SJCRH30 (cell line): ENCODE measurements around the gene KCNH5. TPM values are rescaled to one million over a fixed set of nuclear protein-coding genes. Genes with fewer than 3 reads are reported as not detected.
"Not testable (repeated sequence)": the region's sequence is repeated elsewhere in the genome, so short reads cannot be mapped to it uniquely, and the experiment has no call there.

Source experiments
- DNase-seq, 2 experiments: peaks; one replicate each; pipeline ENCODE4 v3.0.0-alpha.2; 2015 to 2020
- H3K27ac ChIP-seq: fragments of 250-450 bp; sonication (Bioruptor Pico); 2 replicates; pipeline ENCODE4 v1.5.1; 2020; ENCODE audit warnings: mild to moderate bottlenecking, moderate library complexity
- H3K27me3 ChIP-seq: fragments of 250-450 bp; sonication (Bioruptor Pico); 2 replicates; pipeline ENCODE4 v1.5.1; 2020; ENCODE audit warnings: mild to moderate bottlenecking, moderate library complexity
- H3K36me3 ChIP-seq: fragments of 250-450 bp; sonication (Bioruptor Pico); 2 replicates; pipeline ENCODE4 v1.5.1; 2020; ENCODE audit warnings: mild to moderate bottlenecking, moderate library complexity
- H3K4me1 ChIP-seq: fragments of 250-450 bp; sonication (Bioruptor Pico); 2 replicates; pipeline ENCODE4 v1.5.1; 2020; ENCODE audit warnings: mild to moderate bottlenecking, moderate library complexity
- H3K4me3 ChIP-seq: fragments of 250-450 bp; sonication (Bioruptor Pico); 2 replicates; pipeline ENCODE4 v1.5.1; 2020; ENCODE audit warnings: mild to moderate bottlenecking, moderate library complexity
- H3K9me3 ChIP-seq: fragments of 250-450 bp; sonication (Bioruptor Pico); replicated peaks from 2 replicates; pipeline ENCODE4 v1.5.1; 2020; ENCODE audit warnings: mild to moderate bottlenecking, moderate library complexity
- total RNA-seq: library from RNA; depleted of rRNA; stranded (reverse); fragments of >200 nt; shearing (Covaris generic); gene quantifications from 2 replicates; pipeline ENCODE4 v1.2.3, GENCODE V29; 2014

The KCNH5 gene
- total RNA-seq, 1 experiment from 2014 or later: not detected

DNA sequence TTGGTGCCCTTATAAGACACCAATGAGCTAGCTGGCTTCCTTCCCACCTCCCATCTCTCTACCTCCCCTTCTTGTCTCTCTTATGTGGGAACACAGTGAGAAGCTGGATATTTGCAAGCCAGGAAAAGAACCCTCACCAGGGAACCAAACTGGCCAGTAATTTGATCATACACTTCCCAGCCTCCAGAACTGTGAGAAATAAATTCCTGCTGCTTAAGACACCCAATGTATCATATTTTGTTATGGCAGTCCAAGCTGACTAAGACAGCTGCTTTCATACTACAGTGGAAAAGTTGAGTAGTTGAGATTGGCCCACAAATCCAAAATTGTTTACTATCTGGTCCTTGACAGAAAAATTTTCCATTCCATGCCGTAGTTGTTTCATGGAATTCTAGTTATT lies 269.0 kb downstream of the KCNH5 start:
- H3K27ac ChIP-seq: no peak overlapping the region
- H3K4me1 ChIP-seq: no peaks in the 10 kb centered on the region
- no peak overlapping the region for H3K4me3 ChIP-seq
- H3K9me3 ChIP-seq: no peaks in the 10 kb centered on the region
- H3K36me3 ChIP-seq: no peaks in the 10 kb centered on the region
- DNase-seq: no peak
- no peaks in the 10 kb centered on the region for H3K27me3 ChIP-seq

DNA sequence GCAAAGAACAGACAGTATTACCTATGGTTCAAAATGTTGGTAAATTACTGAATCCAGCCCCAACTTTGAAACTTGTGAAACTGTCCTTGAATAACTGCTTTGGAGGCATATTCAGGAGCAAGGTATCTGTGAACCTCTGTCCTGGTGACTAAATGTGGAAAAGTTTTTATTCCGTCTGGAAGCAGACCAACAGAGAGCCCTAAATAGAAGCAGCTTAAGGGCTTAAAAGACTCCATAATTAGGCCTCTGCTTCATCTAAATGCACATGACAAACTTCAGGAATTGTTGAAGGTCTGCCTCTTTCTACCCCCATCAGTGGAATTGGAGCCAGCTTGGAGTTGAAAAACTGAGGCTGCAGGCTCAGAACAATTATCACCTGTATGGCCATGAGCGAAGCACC lies 276.5 kb downstream of the KCNH5 start:
- no peaks in the 10 kb centered on the region for H3K4me1 ChIP-seq
- no peaks in the 10 kb centered on the region for H3K36me3 ChIP-seq
- H3K9me3 ChIP-seq: no peaks in the 10 kb centered on the region
- H3K27ac ChIP-seq: no peak overlapping the region
- DNase-seq: no peak
- H3K27me3 ChIP-seq: no peaks in the 10 kb centered on the region
- H3K4me3 ChIP-seq: no peak overlapping the region

DNA sequence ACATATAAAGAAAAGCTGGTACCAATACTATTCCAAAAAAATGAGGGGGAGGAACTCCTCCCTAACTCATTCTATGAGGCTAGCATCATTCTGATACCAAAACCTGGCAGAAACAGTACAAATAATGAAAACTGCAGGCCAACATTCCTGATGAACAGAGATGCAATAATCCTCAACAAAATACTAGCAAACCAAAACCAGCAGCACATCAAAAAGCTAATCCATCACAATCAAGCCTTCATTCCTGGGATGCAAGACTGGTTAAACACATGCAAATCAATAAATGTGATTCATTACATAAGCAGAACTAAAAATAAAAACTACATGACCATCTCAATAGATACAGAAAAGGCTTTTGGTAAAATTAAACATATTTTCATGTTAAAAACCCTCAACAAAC lies 281.3 kb downstream of the KCNH5 start:
- H3K36me3 ChIP-seq: no peaks in the 10 kb centered on the region
- H3K4me3 ChIP-seq: no peak overlapping the region
- no peaks in the 10 kb centered on the region for H3K4me1 ChIP-seq
- no peaks in the 10 kb centered on the region for H3K27me3 ChIP-seq
- no peaks in the 10 kb centered on the region for H3K9me3 ChIP-seq
- H3K27ac ChIP-seq: no peak overlapping the region
- no peak for DNase-seq

- no peaks in the 10 kb centered on the region for H3K9me3 ChIP-seq
- no peaks in the 10 kb centered on the region for H3K36me3 ChIP-seq
- no peak overlapping the region for H3K27ac ChIP-seq
- no peak overlapping the region for H3K4me3 ChIP-seq
- no peak for DNase-seq
- no peaks in the 10 kb centered on the region for H3K27me3 ChIP-seq
- H3K4me1 ChIP-seq: no peaks in the 10 kb centered on the region
These were observed 285.5 kb downstream of the KCNH5 start for GRCh38 chr14:62759796-62760195.

DNA sequence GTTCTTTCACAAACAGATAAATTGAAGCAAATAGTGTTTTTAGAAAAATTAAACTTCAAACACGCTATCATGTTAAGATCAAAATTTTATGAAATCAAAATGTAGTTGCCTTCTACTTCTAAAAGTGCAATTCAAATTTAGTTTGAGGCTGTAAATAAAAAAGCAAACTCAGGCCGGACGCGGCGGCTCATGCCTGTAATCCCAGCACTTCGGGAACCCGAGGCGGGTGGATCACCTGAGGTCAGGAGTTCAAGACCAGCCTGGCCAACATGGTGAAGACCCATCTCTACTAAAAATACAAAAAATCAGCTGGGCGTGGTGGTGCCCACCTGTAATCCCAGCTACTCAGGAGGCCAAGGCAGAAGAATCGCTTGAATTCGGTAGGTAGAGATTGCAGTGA lies 298.4 kb downstream of the KCNH5 start:
- not testable (repeated sequence) for DNase-seq, H3K4me1 ChIP-seq, H3K27me3 ChIP-seq, H3K4me3 ChIP-seq, H3K9me3 ChIP-seq, H3K36me3 ChIP-seq, H3K27ac ChIP-seq

DNA sequence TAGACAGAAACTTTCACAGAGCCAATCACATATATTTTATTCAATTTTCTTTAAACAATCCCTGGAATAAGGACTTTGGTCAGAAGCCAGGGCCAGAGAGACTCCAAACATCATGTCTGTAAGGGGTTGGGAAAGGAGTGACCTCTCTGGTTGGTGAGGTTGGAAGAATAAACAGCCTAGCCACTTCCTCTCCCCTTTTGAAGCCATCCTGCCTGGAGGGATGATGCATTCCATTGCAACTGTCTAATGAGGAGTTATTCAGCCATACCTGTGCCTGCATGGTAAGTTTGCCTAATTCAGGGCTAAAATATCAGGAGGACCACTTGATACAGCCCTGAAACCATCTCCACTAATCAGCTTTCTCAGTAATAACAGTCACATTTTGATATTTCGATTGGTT lies 299.8 kb downstream of the KCNH5 start:
- no peaks in the 10 kb centered on the region for H3K9me3 ChIP-seq
- no peaks in the 10 kb centered on the region for H3K27me3 ChIP-seq
- H3K27ac ChIP-seq: no peak overlapping the region
- H3K36me3 ChIP-seq: no peaks in the 10 kb centered on the region
- H3K4me1 ChIP-seq: no peaks in the 10 kb centered on the region
- no peak overlapping the region for H3K4me3 ChIP-seq
- no peak for DNase-seq

- DNase-seq: no peak
- Histone ChIP-seq H3K4me1 (no peaks in the 10 kb centered on the region), H3K9me3 (no peaks in the 10 kb centered on the region), H3K36me3 (no peaks in the 10 kb centered on the region), H3K27me3 (no peaks in the 10 kb centered on the region), H3K4me3 (no peak overlapping the region), H3K27ac (no peak overlapping the region)
These were observed 301.7 kb downstream of the KCNH5 start for GRCh38 chr14:62743560-62743959.

DNA sequence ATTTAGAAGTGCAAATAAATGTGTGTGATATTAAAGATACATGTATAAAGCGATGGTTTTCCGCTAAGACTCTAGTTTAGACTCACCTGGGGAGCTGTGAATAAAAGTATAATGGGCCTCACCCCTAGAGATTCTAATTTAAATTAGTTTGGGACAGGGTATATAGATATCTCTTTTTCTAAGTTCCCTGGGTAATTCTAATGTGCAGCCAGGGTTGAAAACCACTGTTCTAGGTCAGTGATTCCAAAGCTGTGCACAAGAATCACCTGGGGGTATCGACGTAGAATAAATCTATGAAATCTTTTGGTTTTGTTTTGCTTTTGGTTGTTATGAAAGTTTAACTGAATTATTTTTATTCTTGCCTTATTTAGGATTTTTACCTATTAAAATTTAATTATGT lies 302.1 kb downstream of the KCNH5 start:
- Histone ChIP-seq H3K36me3 (no peaks in the 10 kb centered on the region), H3K27me3 (no peaks in the 10 kb centered on the region), H3K27ac (no peak overlapping the region), H3K4me3 (no peak overlapping the region), H3K4me1 (no peaks in the 10 kb centered on the region), H3K9me3 (no peaks in the 10 kb centered on the region)
- DNase-seq: no peak

GRCh38 chr14:62739647-62740046 lies 305.6 kb downstream of the KCNH5 start:
- Histone ChIP-seq H3K36me3 (no peaks in the 10 kb centered on the region), H3K27me3 (no peaks in the 10 kb centered on the region), H3K27ac (no peak overlapping the region), H3K4me3 (no peak overlapping the region), H3K9me3 (no peaks in the 10 kb centered on the region), H3K4me1 (no peaks in the 10 kb centered on the region)
- no peak for DNase-seq

- no peak overlapping the region for H3K27ac ChIP-seq
- H3K36me3 ChIP-seq: no peaks in the 10 kb centered on the region
- DNase-seq: no peak
- H3K9me3 ChIP-seq: no peaks in the 10 kb centered on the region
- H3K4me3 ChIP-seq: no peak overlapping the region
- H3K4me1 ChIP-seq: no peaks in the 10 kb centered on the region
- no peaks in the 10 kb centered on the region for H3K27me3 ChIP-seq
These were observed 308.9 kb downstream of the KCNH5 start for GRCh38 chr14:62736048-62737043.

DNA sequence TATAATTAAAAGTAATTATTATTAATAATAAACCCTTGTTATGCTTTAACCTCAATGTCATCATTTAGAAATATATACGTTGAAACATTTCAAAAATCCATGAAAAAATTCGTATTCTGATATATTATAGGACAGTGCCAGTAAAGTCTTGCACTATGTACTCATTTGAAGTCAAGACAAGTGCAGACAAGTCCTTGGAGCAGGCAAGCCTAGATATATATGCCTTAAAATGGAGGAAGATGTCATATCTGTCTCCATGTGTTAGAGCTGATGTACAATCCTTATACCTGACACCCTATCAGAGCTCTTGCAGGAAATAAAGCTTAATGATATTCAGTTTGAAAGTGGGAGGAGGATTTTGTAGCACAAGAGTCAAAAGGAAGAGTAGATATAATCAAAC lies 310.4 kb downstream of the KCNH5 start:
- Histone ChIP-seq H3K4me1 (no peaks in the 10 kb centered on the region), H3K4me3 (no peak overlapping the region), H3K27me3 (no peaks in the 10 kb centered on the region), H3K27ac (no peak overlapping the region), H3K9me3 (no peaks in the 10 kb centered on the region), H3K36me3 (no peaks in the 10 kb centered on the region)
- DNase-seq: no peak

GRCh38 chr14:62722406-62722805 lies 322.9 kb downstream of the KCNH5 start:
- H3K27ac ChIP-seq: no peak overlapping the region
- H3K9me3 ChIP-seq: no peaks in the 10 kb centered on the region

GRCh38 chr14:62718629-62719028 lies 326.6 kb downstream of the KCNH5 start:
- H3K27ac ChIP-seq: no peak overlapping the region
- H3K36me3 ChIP-seq: no peaks in the 10 kb centered on the region
- DNase-seq: no peak
- H3K27me3 ChIP-seq: no peaks in the 10 kb centered on the region
- H3K9me3 ChIP-seq: no peaks in the 10 kb centered on the region
- no peaks in the 10 kb centered on the region for H3K4me1 ChIP-seq
- H3K4me3 ChIP-seq: no peak overlapping the region

More at GRCh38 chr14:62722406-62722805, 322.9 kb downstream of the KCNH5 start:
- DNase-seq: no peak
- Histone ChIP-seq H3K27me3 (no peaks in the 10 kb centered on the region), H3K4me1 (no peaks in the 10 kb centered on the region), H3K36me3 (no peaks in the 10 kb centered on the region), H3K4me3 (no peak overlapping the region)

DNA sequence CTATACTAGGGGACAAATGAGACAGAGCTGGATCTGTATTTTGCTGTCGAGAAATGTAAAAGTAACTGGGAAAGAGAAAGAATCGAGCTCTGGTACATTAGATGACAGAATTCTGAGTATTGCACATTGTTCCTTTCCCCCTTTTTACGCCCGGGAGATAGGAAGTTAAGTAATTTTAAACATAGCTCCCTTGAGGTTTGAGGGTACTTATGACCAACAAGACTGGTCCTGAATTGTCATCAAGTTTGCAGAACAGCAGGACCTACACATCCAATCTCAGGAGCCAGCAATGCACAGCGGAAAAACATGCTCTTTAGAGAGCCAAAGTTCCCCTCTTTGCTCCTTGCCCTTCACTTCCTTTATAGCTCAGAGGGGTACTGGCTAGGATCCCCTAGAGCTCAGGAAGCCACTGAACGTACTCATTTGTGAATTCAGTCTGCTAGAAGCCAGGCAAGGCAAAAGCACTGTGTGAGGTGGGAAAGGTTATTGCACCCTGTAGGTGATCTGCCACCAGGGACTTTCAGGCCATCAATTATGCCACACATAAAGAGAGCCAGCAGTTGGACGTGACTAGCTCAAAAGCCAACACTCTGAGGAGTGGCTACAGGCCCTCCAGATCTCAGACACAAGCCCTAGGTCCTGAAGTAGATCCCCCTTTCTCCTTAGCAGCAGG lies 333.8 kb downstream of the KCNH5 start:
- no peaks in the 10 kb centered on the region for H3K4me1 ChIP-seq
- no peak overlapping the region for H3K27ac ChIP-seq
- no peaks in the 10 kb centered on the region for H3K27me3 ChIP-seq
- H3K36me3 ChIP-seq: no peaks in the 10 kb centered on the region
- H3K9me3 ChIP-seq: no peaks in the 10 kb centered on the region
- no peak for DNase-seq
- no peak overlapping the region for H3K4me3 ChIP-seq

DNA sequence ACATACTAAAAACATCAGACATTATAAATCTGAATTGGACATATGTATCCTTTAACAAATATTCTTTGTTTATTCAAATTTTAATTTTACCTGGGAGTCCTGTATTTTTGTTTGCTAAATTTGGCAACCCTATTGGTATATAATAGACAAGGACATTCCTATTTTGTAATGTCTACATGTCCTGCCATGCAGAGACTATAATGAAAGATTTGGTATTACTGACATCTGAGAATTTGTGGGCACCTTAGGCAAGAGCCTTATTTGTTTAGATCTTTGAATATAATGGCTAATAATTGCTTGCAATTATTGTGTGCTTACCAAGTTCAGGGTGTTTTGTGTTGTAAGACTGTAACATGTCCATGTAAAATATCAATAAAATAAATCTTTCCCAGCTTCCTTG lies 334.4 kb downstream of the KCNH5 start:
- no peaks in the 10 kb centered on the region for H3K36me3 ChIP-seq
- no peaks in the 10 kb centered on the region for H3K4me1 ChIP-seq
- no peak overlapping the region for H3K4me3 ChIP-seq
- no peak overlapping the region for H3K27ac ChIP-seq
- H3K9me3 ChIP-seq: no peaks in the 10 kb centered on the region
- no peak for DNase-seq
- H3K27me3 ChIP-seq: no peaks in the 10 kb centered on the region
